NCI-H524 treated with DMSO at 0.1 percent for 48 hours (cell line): ENCODE results near the gene LRRC72.
"Not testable (repeated sequence)": the region's sequence is repeated elsewhere in the genome, so short reads cannot be mapped to it uniquely, and the experiment has no call there.

ENCODE experiments used
- DNase-seq: peaks from one replicate; lab custom pipeline; 2025; lab: John Stamatoyannopoulos, UW

The LRRC72 gene

GRCh38 chr7:16528520-16528919, 1.9 kb downstream of the LRRC72 start:
- DNase-seq = no peak

- DNase-seq = no peak
These were observed 3.1 kb downstream of the LRRC72 start for GRCh38 chr7:16529697-16530096.

GRCh38 chr7:16531707-16532106, 5.1 kb downstream of the LRRC72 start:
- no peak for DNase-seq

GRCh38 chr7:16532272-16532671, 5.6 kb downstream of the LRRC72 start:
- no peak for DNase-seq

- no peak for DNase-seq
These were observed 8.9 kb downstream of the LRRC72 start for GRCh38 chr7:16535500-16535899.

GRCh38 chr7:16540559-16540958, 13.9 kb downstream of the LRRC72 start:
- DNase-seq = not testable (repeated sequence)

GRCh38 chr7:16542401-16542800, 15.8 kb downstream of the LRRC72 start:
- no peak for DNase-seq

GRCh38 chr7:16543456-16543855, 16.8 kb downstream of the LRRC72 start:
- DNase-seq = no peak

- no peak for DNase-seq
These were observed 20.4 kb downstream of the LRRC72 start for GRCh38 chr7:16546921-16547505.

GRCh38 chr7:16548428-16548827, 21.8 kb downstream of the LRRC72 start:
- DNase-seq = no peak

- DNase-seq = no peak
These were observed 24.0 kb downstream of the LRRC72 start for GRCh38 chr7:16550671-16551070.

GRCh38 chr7:16554518-16555236, 28.1 kb downstream of the LRRC72 start:
- no peak for DNase-seq

- no peak for DNase-seq
These were observed 29.7 kb downstream of the LRRC72 start for GRCh38 chr7:16556359-16556758.

GRCh38 chr7:16558761-16559302, 32.2 kb downstream of the LRRC72 start:
- DNase-seq = no peak

- DNase-seq = no peak
These were observed 33.0 kb downstream of the LRRC72 start for GRCh38 chr7:16559497-16560179.

GRCh38 chr7:16561943-16562342, 35.3 kb downstream of the LRRC72 start:
- no peak for DNase-seq

GRCh38 chr7:16562456-16563220, 36.0 kb downstream of the LRRC72 start:
- DNase-seq = no peak

GRCh38 chr7:16563281-16564022, 36.8 kb downstream of the LRRC72 start:
- DNase-seq = no peak

GRCh38 chr7:16564023-16564380, 37.4 kb downstream of the LRRC72 start:
- DNase-seq = no peak

GRCh38 chr7:16564909-16565426, 38.3 kb downstream of the LRRC72 start:
- peak; percentile 10 for DNase-seq

- no peak for DNase-seq
These were observed 45.3 kb downstream of the LRRC72 start for GRCh38 chr7:16571941-16572340.
